ENCODE results near the gene TMEM190.
"Not testable (repeated sequence)": the region's sequence is repeated elsewhere in the genome, so short reads cannot be mapped to it uniquely, and the experiment has no call there.

The TMEM190 gene

DNA sequence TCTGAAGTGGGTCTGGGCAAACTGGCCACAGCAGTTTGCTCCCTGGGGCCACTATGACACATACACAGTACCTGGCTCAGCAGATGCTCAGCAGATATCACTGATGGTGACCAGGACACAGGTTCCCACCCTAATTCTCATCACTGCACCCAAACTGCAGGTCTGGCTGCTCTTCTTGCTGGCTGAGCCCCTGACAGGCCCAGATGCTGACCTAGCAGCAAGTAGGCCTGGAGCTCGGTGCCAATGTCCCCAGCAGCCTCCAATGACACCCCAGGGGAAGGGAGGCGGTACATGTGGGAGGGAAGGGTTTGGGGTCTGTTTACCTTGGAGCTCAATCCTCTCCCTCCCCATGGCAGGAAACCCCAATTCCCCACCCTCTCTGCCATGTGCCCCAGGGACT lies 25.9 kb downstream of the TMEM190 start:
- no peak for TF ChIP-seq ZNF274 (IDR thresholded peaks at IDR 0.05; ENCODE audit: low read depth, low read length)
- H3K4me3 ChIP-seq (ENCODE audit: low read length): no peak overlapping the region

GRCh38 chr19:55405638-55406037 lies 29.0 kb downstream of the TMEM190 start:
- H3K4me3 ChIP-seq (ENCODE audit: low read length): peak overlapping the region; percentile 83; the same call in 1 of the 2 replicates

GRCh38 chr19:55406091-55406825 lies 29.6 kb downstream of the TMEM190 start:
- H3K4me3 ChIP-seq (ENCODE audit: low read length): peak overlapping the region; percentile 83
- TF ChIP-seq ZNF274 (IDR thresholded peaks at IDR 0.05; ENCODE audit: low read depth, low read length): no peak

More at GRCh38 chr19:55405638-55406037, 29.0 kb downstream of the TMEM190 start:
- no peak for TF ChIP-seq ZNF274 (IDR thresholded peaks at IDR 0.05; ENCODE audit: low read depth, low read length)

- H3K4me3 ChIP-seq (ENCODE audit: low read length): peak overlapping the region; percentile 83
- TF ChIP-seq ZNF274 (IDR thresholded peaks at IDR 0.05; ENCODE audit: low read depth, low read length): no peak
These were observed 30.4 kb downstream of the TMEM190 start for GRCh38 chr19:55406826-55407549.

DNA sequence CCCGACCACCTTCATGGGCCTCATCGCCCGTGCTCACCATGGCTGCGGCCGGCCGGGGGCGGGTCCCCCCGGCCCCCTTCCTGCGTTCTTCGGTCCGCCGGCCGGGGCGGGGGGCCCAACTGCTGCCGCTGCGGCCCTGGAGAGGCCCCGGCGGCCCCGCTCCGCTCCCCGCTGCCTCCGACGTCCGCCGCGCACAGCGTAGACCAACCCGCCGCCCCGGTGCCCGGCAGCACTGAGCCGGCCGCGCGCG lies 30.8 kb downstream of the TMEM190 start, which contains the start of gene UBE2S:
Gene UBE2S (minus strand): TSS at position 239 of the 250 bp plus-strand sequence. CDS start 199 bp downstream, at position 40.
- H3K4me3 ChIP-seq (ENCODE audit: low read length): peak within 1 kb of the TSS; percentile 83

GRCh38 chr19:55407800-55408532 lies 31.3 kb downstream of the TMEM190 start:
- H3K4me3 ChIP-seq (ENCODE audit: low read length): peak overlapping the region; percentile 83; the same call in 1 of the 2 replicates
- no peak for TF ChIP-seq ZNF274 (IDR thresholded peaks at IDR 0.05; ENCODE audit: low read depth, low read length)

DNA sequence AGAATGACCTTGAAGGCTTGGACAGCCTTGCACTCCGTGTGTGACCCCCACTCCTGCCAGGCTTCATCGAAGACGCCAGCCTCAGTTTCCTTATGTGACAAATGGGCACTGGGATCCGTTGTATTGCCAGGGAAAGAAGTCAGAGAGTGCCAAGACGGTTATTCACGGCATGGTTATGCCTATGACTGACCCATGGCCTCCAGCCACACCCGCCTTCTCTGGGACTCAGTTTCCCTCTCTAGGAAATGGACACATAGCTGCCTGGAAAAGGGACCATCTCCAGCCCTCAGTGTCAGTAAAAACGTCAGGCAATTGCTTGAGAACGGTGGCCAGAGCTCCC lies 31.9 kb downstream of the TMEM190 start:
- no peak for TF ChIP-seq ZNF274 (IDR thresholded peaks at IDR 0.05; ENCODE audit: low read depth, low read length)
- peak overlapping the region; percentile 37; the same call in 1 of the 2 replicates for H3K4me3 ChIP-seq (ENCODE audit: low read length)

GRCh38 chr19:55409179-55409578 lies 32.6 kb downstream of the TMEM190 start:
- H3K4me3 ChIP-seq (ENCODE audit: low read length): not testable (repeated sequence)

DNA sequence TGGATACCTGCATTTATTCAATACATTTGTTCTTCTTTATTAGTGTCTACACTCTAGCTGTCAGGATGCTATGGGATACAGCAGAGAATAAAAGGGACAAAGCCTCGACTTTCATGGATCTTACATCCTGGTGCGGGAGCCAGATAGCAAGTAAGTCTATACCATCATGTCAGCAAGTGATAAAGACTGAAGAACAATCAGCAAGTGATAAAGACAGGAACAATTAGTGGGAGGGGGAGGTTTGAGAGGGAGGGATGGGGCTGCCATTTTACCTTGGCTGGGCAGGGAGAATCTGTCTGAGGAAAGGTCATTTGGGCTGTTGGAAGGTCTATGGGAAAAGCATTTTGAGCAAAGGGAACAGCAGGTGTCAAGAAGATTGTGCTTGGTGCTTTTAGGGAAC lies 33.5 kb downstream of the TMEM190 start:
- no peak for TF ChIP-seq ZNF274 (IDR thresholded peaks at IDR 0.05; ENCODE audit: low read depth, low read length)
- no peak overlapping the region for H3K4me3 ChIP-seq (ENCODE audit: low read length)

GRCh38 chr19:55418185-55418584 lies 41.6 kb downstream of the TMEM190 start:
- H3K4me3 ChIP-seq (ENCODE audit: low read length): no peak overlapping the region
- no peak for TF ChIP-seq ZNF274 (IDR thresholded peaks at IDR 0.05; ENCODE audit: low read depth, low read length)

DNA sequence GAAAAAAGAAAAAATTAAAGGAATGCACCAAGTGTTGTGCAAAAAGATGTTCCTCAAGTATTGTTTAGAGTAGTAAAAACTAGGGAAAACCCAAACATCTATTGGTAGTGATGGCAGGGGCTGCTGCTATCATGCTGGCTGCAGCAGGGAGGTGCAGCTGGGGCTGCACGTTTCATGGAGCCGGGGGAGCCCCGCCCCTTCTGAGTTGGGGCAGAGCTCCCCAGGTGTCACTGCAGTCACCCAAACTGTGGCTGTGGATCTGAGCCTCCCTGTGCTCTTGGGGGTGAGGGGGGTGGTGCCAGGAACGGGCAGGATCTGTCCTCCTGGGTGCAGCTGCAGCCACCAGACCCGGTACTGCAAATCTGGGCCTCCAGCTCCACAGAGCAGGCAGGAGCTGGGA lies 42.5 kb downstream of the TMEM190 start:
- TF ChIP-seq ZNF274 (IDR thresholded peaks at IDR 0.05; ENCODE audit: low read depth, low read length): no peak
- no peak overlapping the region for H3K4me3 ChIP-seq (ENCODE audit: low read length)

- no peak overlapping the region for H3K4me3 ChIP-seq (ENCODE audit: low read length)
- TF ChIP-seq ZNF274 (IDR thresholded peaks at IDR 0.05; ENCODE audit: low read depth, low read length): no peak
These were observed 43.1 kb downstream of the TMEM190 start for GRCh38 chr19:55419624-55420236.

DNA sequence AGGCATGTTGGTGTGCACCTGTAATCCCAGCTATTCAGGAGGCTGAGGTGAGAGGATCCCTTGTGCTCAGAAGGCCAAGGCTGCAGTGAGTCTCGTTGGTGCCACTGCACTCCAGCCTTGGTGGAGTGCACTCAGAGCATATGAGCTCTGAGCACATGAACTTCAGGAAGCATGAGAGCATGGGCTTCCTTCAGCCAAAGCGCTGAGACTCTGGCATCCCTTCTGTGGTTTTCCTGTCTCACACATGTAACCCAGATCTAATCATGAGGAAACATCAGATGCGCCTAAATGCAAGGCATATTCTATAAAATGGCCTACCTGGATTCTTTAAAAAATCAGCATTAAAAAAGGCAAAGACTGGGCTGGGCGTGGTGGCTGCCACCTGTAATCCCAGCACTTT lies 44.7 kb downstream of the TMEM190 start:
- H3K4me3 ChIP-seq (ENCODE audit: low read length): not testable (repeated sequence)

GRCh38 chr19:55423225-55424005 lies 46.8 kb downstream of the TMEM190 start:
- H3K4me3 ChIP-seq (ENCODE audit: low read length): no peak overlapping the region
- no peak for TF ChIP-seq ZNF274 (IDR thresholded peaks at IDR 0.05; ENCODE audit: low read depth, low read length)

All from GM08714 (cell line).